ENCODE data around the gene C16orf96.

The C16orf96 gene

DNA sequence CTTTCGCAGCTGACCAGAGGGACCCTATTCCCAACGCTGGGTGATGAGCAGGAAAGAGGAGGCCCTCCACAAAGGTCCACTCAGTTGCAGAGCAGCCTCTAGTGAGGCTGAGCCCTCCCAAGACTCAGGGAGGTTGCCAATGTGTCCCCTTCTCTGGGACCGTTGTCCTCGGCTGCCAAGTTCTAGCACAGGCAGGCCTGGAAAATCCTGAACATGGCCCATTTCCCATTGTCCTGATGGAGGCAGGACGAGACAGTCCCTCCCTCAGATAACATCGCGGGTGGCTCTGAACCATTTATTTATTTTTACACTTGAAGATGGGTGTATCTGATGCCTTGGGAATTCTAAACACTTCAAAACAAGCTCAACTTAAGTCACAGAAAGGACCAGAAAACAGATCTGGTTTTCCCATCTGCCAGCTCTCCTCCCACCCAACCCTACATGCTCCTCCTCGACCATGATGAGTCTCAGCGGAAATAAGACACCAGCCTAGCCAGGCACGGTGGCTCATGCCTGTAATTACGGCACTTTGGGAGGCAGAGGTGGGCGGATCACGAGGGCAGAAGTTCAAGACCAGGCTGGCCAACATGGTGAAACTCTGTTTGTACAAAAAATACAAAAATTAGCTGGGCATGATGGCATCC, 30.4 kb upstream of the C16orf96 start:
- no peak for DNase-seq

DNA sequence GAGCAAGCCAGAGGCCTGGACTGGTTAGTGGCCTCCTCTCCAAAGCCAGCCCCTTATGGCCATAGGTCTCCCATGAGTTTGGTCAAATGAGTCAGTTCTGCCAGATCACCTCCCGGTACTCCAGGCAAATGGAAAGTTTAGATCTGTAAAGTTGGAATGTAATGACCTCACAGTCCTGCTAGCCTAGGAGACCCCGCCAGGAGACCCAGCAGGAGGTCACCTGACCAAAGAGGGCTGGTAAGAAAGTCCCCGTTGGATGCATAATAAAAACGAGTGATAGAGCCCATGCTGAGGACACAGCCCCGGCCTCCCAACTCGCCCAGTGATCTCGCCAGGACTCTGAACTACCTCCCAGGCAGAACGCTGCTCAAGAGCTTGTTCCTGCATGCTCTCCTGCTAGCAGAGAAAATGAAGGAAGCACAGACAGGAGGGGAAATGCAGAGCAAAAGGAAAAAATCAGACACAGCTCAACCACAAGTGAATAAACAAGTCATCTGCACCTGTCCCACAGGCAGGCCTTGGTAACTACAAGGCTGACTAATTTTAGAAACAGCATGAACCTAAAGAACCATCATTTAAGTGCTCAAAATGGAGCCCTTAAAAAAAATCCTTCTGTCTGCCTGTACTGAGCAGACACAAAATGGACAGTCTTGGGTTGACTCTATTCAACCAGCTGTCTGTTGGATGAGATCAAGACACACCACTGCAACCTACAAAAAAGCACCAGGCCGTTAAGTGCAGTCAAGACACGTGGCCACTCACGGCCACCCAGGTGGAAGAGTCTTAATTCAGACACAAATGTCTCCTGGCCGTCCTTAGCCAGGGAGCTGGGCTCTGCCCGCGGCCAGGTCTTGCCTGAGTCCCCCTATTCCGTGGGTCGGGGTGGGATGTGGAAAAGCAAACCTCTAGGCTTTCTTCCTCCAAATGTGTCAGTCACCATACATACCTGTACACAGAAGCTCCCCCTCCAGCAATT, 26.8 kb upstream of the C16orf96 start:
- no peak for DNase-seq

DNA sequence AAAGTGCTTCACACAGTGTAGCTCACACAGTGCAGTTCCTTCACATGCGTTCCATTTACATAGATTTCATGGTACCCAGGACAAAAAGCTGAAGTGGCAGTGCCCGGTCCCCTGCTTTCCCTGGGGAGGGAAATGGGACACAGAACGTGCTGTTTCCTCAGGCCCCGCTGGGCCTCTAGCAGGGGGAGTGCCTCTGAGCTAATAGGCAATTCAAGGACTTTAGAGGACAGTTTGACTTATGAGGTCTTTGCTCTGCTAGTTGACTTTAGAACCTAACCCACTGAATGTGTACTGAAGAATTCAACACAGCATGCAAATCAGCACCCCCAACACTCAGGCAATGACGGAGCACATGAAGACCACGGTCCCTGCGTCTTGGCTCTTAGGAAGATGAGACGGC, 24.3 kb upstream of the C16orf96 start:
- no peak for DNase-seq

- no peak for DNase-seq
Observed at GRCh38 chr16:4532238-4532637, 23.9 kb upstream of the C16orf96 start.

DNA sequence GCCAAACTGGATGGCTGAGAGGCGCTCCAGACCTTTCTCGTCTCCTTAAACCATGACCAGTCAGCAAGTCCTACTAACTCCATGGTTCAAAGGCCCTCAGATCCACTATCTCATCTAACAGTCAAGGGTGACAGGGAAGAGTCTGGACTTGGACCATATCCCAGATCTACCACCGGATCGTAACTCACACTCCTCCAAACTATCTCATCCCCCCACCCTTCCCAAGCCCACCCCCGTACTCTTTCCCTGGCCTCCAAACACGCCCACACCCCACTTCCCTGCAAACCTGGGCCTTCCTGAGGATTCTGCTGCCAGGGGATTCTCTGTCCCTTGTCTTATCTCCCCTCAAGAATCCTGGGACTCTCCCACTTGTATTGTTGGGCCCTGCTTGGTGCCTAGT, 22.6 kb upstream of the C16orf96 start:
- DNase-seq = no peak

- DNase-seq = no peak
Observed at GRCh38 chr16:4534151-4534790, 21.9 kb upstream of the C16orf96 start.

GRCh38 chr16:4535627-4536108, 20.5 kb upstream of the C16orf96 start:
- no peak for DNase-seq

GRCh38 chr16:4536391-4537106, 19.6 kb upstream of the C16orf96 start:
- no peak for DNase-seq

DNA sequence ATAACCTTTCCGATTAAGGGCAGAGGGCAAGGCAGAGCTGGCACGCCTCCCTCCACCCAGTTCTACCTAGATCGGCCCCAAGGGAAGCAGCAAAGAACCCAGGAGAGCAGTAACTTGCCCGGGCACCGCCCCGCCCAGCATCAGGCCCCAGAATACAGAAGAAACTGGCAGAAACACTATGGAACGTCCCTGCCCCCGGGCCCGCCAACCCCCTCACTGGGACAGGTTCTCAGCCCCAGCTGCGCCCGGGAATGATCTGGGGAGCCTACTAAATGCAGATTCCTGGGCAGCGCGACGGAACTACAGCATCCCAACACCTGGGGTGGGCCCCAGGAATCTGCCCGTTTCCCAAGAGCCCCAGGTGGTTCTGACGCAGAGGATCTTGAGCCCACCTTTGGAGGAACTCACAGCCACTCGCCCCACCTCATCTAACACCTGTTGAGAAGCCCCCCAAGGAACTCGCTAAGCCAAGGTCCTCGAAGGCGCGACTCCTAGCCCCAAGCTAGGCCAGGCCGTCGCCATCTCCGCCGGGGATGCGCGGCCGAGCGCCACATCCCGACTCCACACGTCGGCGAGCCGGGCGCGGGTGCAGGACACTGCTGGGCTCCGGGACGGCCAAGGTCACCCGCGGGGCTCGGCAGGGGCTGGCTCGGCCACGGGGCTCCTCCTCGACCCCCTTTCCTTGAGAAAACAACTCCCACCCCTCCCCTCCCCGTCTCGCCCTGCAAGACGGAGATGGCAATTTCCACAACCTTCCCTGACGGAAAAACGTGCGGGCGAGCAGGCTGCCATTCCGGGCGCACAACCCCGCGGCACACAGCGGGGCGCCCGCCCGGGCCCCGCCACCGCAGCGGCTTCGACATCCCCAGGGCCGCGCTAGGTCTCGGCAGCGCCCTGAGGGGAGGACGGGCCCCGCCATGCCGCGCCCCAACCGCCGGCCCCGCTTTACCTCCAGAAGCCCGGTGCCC, 18.5 kb upstream of the C16orf96 start:
- DNase-seq = no peak

DNA sequence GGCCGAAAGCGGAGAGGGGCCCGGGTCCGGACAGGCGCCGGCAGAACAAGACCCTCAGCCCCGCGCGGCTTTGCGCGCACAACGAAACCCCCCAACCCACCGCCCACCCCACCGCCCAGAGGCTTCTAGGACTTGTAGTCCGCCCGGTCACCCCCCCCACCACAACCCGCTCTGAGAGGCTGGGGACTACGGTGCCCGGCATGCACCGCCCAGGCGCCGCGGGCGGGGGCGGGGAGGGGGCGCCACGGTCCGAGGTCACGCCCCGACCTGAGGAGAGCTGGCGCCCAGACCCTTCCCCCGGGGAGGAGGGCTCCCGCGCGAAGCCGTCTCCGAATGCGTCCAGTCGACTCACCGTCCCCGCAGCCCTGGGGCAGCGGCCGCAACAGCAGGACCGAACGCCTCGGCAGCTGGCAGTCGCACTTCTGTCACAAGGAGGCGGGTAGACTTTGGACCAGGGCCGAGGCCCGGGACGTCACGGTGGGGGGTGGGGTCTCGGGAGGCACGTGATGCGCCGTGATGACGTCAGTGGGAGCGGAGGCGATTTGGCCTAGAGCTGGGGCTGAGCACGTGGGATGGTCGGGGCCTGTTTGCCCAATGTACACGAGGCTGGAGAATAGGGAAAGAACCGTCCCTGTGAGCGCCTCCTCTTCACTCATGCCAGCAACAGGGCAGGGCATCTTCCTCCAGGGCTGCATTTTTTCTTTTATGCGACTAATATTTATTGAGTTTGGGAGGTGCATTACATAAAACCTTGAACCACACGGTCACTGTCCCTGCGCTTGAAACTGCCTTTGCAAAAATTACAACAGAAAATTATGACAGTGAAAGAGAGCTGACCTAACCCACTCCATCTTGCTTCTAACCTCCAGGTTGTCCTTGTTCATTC, 17.5 kb upstream of the C16orf96 start, which contains the start of gene CDIP1:
Gene CDIP1 (minus strand): TSS at position 424 of the 886 bp plus-strand sequence. CDS start 24,643 bp downstream, outside the sequence.
- DNase-seq = peak; percentile 97

DNA sequence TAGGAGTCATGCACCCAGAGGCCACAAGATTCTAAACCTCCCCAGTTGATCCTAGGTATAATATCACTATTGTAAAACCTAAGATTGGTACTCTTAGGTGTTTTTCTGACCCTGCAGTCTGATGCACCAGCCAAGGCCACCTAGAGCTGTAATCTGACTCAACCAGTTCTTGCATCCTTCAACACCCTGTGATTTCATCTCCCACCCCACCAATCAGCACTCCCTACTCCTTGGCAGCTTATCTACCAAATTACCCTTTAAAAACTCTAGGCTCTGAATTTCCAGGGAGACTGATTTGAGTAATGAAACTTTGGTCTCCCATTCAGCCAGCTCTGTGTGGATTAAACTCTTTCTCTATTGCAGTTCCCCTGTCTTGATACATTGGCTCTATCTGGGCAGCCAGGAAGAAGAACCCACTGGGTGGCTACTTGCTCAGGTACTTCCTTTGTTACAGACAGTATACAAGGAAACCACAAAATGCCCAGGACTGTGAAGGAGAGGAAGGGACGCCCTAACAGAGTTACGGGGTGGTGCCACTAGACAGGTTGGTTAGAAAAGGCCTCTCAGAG, 16.3 kb upstream of the C16orf96 start:
- DNase-seq = no peak

DNA sequence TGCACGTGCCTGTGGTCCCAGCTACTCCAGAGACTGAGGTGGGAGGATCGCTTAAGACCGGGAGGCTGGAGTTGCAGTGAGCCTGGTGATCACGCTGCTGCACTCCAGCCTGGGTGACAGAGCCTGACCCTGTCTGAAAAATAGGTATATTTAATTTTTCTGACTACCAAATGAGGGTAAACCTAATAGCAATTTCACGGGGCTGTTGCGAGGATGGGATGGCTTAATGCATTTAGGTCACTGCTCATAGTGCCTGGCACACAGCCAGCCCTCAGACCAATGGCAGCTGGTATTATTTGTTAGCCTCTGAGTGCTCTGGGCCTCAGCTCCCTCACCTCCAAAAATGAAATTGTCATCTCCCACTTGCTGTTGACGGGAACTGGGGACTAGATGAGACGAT, 11.7 kb upstream of the C16orf96 start:
- no peak for DNase-seq

DNA sequence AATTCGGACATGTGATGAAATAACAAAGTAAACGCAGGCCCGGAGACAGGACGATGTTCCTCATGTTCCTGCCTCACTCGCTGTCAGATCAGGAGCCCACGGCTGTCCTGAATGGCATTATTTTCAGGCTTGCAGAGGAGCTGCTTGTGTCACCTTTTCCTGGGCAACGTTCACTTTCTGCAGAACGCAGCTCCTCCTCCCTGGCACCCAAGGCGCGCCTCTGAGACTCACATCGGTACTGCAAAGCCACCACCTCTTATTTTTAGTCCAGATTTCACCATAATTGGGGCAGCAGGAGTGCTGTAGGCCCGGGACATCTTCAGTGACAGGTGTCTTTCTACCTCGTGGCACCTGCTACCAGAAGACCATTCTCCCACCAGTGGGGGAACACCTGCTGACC, 8.0 kb upstream of the C16orf96 start:
- no peak for DNase-seq

DNA sequence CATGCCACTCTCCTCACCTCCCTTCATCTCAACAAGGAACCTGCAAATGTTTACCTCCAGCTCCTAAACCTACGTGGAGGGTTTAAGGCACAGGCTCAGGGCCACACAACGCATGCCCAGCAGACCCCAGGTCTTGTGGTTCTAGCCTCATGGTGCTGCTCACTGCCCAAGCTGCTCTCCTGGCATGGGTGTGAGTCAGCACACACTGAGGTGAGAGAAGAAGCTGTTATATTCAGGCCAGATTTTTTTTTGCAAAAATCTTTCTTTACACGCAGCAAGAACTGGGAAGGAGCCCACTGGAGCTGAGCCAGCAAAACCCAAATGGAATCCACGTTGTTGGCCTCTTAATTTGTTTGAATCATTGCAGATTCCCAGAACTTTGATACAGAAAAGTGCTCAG, 5.5 kb upstream of the C16orf96 start:
- DNase-seq = no peak

- DNase-seq = no peak
Observed at GRCh38 chr16:4552541-4552940, 3.6 kb upstream of the C16orf96 start.

DNA sequence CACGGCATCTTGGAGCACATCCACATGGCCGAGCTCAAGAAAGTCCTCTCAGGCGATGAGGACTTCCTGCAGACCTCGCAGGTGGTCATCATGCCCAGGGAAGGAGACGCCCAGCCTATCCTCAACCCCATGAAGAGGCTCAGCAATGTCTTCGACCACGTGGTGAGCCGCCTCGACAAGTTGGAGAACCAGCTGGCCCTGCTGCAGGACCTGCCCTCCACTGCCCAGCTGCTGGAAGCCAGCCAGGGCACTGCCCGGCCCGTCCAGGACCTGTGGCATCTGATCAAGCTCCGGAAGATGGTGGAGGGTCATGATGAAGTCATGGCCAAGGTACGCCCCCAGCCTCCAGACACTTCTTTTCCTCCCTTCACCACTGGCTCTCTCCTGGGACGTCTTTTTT, 440 bp downstream of the C16orf96 start:
- DNase-seq = no peak

- DNase-seq = no peak
Observed at GRCh38 chr16:4557973-4558372, 1.8 kb downstream of the C16orf96 start.

DNA sequence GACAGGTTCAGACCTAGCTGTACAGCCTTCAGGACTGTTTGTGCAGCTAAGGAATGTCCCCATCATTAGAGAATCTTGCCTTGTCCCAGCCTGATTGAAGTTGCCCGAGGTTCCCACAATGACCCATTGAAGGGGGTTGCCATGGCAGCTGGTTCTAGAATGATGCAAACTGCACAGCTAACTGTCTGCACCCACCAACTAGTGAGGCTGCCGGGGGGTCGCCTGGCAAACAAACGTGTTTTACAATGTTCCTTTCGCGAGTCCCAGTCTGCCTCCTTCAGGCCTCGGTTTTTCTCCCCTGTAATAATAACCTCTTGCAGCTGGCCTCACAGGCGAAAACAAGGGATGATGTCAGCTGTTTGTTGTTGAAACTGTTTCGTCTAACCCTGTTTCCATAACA, 5.5 kb downstream of the C16orf96 start:
- no peak for DNase-seq

- no peak for DNase-seq
Observed at GRCh38 chr16:4564661-4565267, 8.6 kb downstream of the C16orf96 start.

DNA sequence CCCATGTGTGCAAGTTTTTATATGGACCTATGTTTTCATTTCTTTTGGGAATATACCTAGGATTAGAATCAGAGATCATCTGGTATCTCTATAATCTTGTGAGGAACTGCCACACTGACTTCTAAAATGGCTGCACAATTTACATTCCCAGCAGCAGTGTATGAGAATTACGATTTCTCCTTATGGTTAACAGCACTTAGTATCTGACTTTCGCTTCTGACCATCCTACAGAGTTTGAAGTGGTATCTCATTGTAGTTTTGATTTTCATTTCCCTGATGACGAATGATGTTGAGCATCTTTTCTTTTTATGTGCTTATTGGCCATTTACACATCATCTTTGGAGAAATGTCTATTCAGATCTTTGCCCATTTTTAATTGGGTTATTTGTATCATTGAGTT, 10.0 kb downstream of the C16orf96 start:
- no peak for DNase-seq

All from left hindlimb (tissue), 1 donor.